ENCODE results near the gene PAX9.

Gene PAX9

GRCh38 chr14:36661506-36662257, at the start of gene PAX9:
PAX9 (plus strand) TSS chr14:36661860; CDS start chr14:36662090, 230 bp downstream.
- DNase-seq (ENCODE audit: low read depth in 2 of 2) = peak in 1 of 2 donors; percentile 29

GRCh38 chr14:36617824-36618223, 43.8 kb upstream of the PAX9 start:
- no peak for DNase-seq (ENCODE audit: low read depth in 2 of 2)

GRCh38 chr14:36618641-36619040, 43.0 kb upstream of the PAX9 start:
- DNase-seq (ENCODE audit: low read depth in 2 of 2) = no peak

- no peak for DNase-seq (ENCODE audit: low read depth in 2 of 2)
These were observed 42.5 kb upstream of the PAX9 start for GRCh38 chr14:36619131-36619530.

- no peak for DNase-seq (ENCODE audit: low read depth in 2 of 2)
These were observed 41.8 kb upstream of the PAX9 start for GRCh38 chr14:36619853-36620252.

GRCh38 chr14:36625014-36625413, 36.6 kb upstream of the PAX9 start:
- no peak for DNase-seq (ENCODE audit: low read depth in 2 of 2)

- DNase-seq (ENCODE audit: low read depth in 2 of 2) = no peak
These were observed 36.2 kb upstream of the PAX9 start for GRCh38 chr14:36625436-36625835.

- DNase-seq (ENCODE audit: low read depth in 2 of 2) = no peak
These were observed 35.5 kb upstream of the PAX9 start for GRCh38 chr14:36626151-36626550.

GRCh38 chr14:36627981-36628380, 33.7 kb upstream of the PAX9 start:
- no peak for DNase-seq (ENCODE audit: low read depth in 2 of 2)

GRCh38 chr14:36633580-36633979, 28.1 kb upstream of the PAX9 start:
- DNase-seq (ENCODE audit: low read depth in 2 of 2) = no peak

GRCh38 chr14:36646664-36647416, 14.8 kb upstream of the PAX9 start:
- no peak for DNase-seq (ENCODE audit: low read depth in 2 of 2)

GRCh38 chr14:36647417-36647823, 14.2 kb upstream of the PAX9 start:
- DNase-seq (ENCODE audit: low read depth in 2 of 2) = no peak

GRCh38 chr14:36647824-36648753, 13.6 kb upstream of the PAX9 start:
- DNase-seq (ENCODE audit: low read depth in 2 of 2) = no peak

- no peak for DNase-seq (ENCODE audit: low read depth in 2 of 2)
These were observed 11.6 kb upstream of the PAX9 start for GRCh38 chr14:36649872-36650650.

GRCh38 chr14:36652542-36653201, 9.0 kb upstream of the PAX9 start:
- no peak for DNase-seq (ENCODE audit: low read depth in 2 of 2)

- DNase-seq (ENCODE audit: low read depth in 2 of 2) = no peak
These were observed 8.2 kb upstream of the PAX9 start for GRCh38 chr14:36653413-36653812.

- no peak for DNase-seq (ENCODE audit: low read depth in 2 of 2)
These were observed 7.5 kb upstream of the PAX9 start for GRCh38 chr14:36653962-36654793.

GRCh38 chr14:36654794-36655381, 6.8 kb upstream of the PAX9 start:
- DNase-seq (ENCODE audit: low read depth in 2 of 2) = no peak

- DNase-seq (ENCODE audit: low read depth in 2 of 2) = no peak
These were observed 6.1 kb upstream of the PAX9 start for GRCh38 chr14:36655571-36655962.
